Panc1 (cell line): ENCODE measurements around the gene GRIK4. TPM values are rescaled to one million over a fixed set of nuclear protein-coding genes. Genes with fewer than 3 reads are reported as not detected.
"Not testable (repeated sequence)": the region's sequence is repeated elsewhere in the genome, so short reads cannot be mapped to it uniquely, and the experiment has no call there.

ENCODE experiments used
- ATAC-seq: fragments of 200-7000 bp; cut with Tn5 transposase; 2 replicates; pipeline ENCODE4 v1.9.1; 2020; ENCODE audit warnings: mild to moderate bottlenecking, moderate library complexity
- BruUV-seq: library from RNA; stranded (reverse); fragments of 400-500 nt; replicated peaks from 2 replicates; lab custom pipeline; 2021; lab: Mats Ljungman, UMichigan
- CTCF ChIA-PET: fragments of 300-600 bp; sonication (Branson Sonifier 250); formaldehyde crosslinking; loops from one replicate; lab custom pipeline; 2022; ENCODE audit warnings: antibody characterized with exemption; lab: Charles Lee
- POLR2A ChIA-PET: fragments of 300-600 bp; sonication (Branson Sonifier 250); formaldehyde crosslinking; loops from one replicate; lab custom pipeline; 2022; ENCODE audit warnings: antibody characterized with exemption; lab: Charles Lee
- DNase-seq: peaks from one replicate; pipeline ENCODE4 v3.0.0-alpha.2; 2010; ENCODE audit warnings: low read depth, low spot score
- H3K27ac ChIP-seq: 2 replicates; pipeline ENCODE4 v1.5.1; 2011; ENCODE audit warnings: mild to moderate bottlenecking, low read length, inconsistent platforms
- H3K27me3 ChIP-seq: fragments of 200-500 bp; sonication (Bioruptor generic); 2 replicates; pipeline ENCODE4 v1.6.0; 2014; ENCODE audit warnings: low read length, inconsistent platforms; ENCODE audit not compliant: control insufficient read depth, insufficient read depth
- H3K36me3 ChIP-seq: fragments of 200-500 bp; sonication (Bioruptor generic); 2 replicates; pipeline ENCODE4 v1.5.1; 2014; ENCODE audit warnings: inconsistent platforms, mild to moderate bottlenecking, low read length, moderate library complexity; ENCODE audit not compliant: control insufficient read depth, insufficient read depth
- H3K4me1 ChIP-seq: 2 replicates; pipeline ENCODE4 v1.5.1; 2011; ENCODE audit warnings: inconsistent platforms, mild to moderate bottlenecking, low read length, moderate library complexity; ENCODE audit not compliant: control insufficient read depth, insufficient read depth
- H3K4me3 ChIP-seq, 2 experiments: 2 replicates each; pipeline ENCODE4 v1.5.1; 2011 to 2012; ENCODE audit warnings: low read depth in 2 of 2, low read length in 2 of 2, mild to moderate bottlenecking in 2 of 2, inconsistent platforms in 1 of 2, moderate library complexity in 1 of 2
- H3K9me3 ChIP-seq: fragments of 200-500 bp; sonication (Bioruptor generic); 2 replicates; pipeline ENCODE4 v1.5.1; 2014; ENCODE audit warnings: low read depth, mild to moderate bottlenecking, inconsistent platforms, low read length, moderate library complexity; ENCODE audit not compliant: control insufficient read depth, insufficient read depth
- CTCF ChIP-seq: fragments of 450-650 bp; IDR thresholded peaks from 2 replicates; pipeline ENCODE4 v1.5.1; 2017; ENCODE audit warnings: mild to moderate bottlenecking
- POLR2AphosphoS5 ChIP-seq: IDR thresholded peaks from 2 replicates; pipeline ENCODE4 v1.6.1; 2012; ENCODE audit warnings: mild to moderate bottlenecking, low read depth, low read length, moderate library complexity
- REST ChIP-seq, 2 experiments: IDR thresholded peaks; 2 replicates each; pipeline ENCODE4 v1.6.1; 2011 to 2012; ENCODE audit warnings: low read depth in 2 of 2, control low read depth in 1 of 2, low read length in 1 of 2, mild to moderate bottlenecking in 1 of 2, moderate library complexity in 1 of 2; ENCODE audit not compliant: insufficient read depth in 1 of 2
- SIN3A ChIP-seq: IDR thresholded peaks from 2 replicates; pipeline ENCODE4 v1.6.1; 2012; ENCODE audit warnings: low read depth, mild to moderate bottlenecking, low read length, moderate library complexity, borderline replicate concordance; ENCODE audit not compliant: insufficient read depth
- TCF7L2 ChIP-seq: IDR thresholded peaks from 2 replicates; pipeline ENCODE4 v1.6.1; 2011; ENCODE audit warnings: mild to moderate bottlenecking, low read depth, low read length, inconsistent platforms
- in situ Hi-C: cut with HindIII; loops from 2 replicates; pipeline ENCODE4 v1.10.0; 2016; ENCODE audit warnings: low sequenced_read_pairs, low pct_unique_long_range_greater_than_20kb
- intact Hi-C: fragments of 100-400 bp; cut with micrococcal nuclease; formaldehyde crosslinking; loops from one replicate; pipeline ENCODE4 v1.10.0; 2022; ENCODE audit not compliant: unreplicated experiment
- total RNA-seq: library from RNA; stranded (reverse); gene quantifications from one replicate; pipeline ENCODE4 v1.2.1, GENCODE V29; 2021; ENCODE audit not compliant: unreplicated experiment

The GRIK4 gene
- total RNA-seq, 1 experiment from 2014 or later: 0.62 TPM

GRCh38 chr11:120579611-120580031, 68.1 kb downstream of the GRIK4 start:
- TF ChIP-seq SIN3A (no peak), CTCF (no peak), REST (IDR thresholded peaks at IDR 0.05; ENCODE audit: insufficient read depth in 1 of 2, low read depth in 2 of 2, low read length in 1 of 2) (no peak), TCF7L2 (no peak), POLR2AphosphoS5 (no peak)
- no peaks in the 10 kb centered on the region for H3K4me1 ChIP-seq
- H3K27me3 ChIP-seq: peaks cover 7% of the 10 kb centered on the region; the same call in 1 of the 2 replicates
- ChIA-PET CTCF (no interaction called here), POLR2A (no interaction called here)
- H3K27ac ChIP-seq: no peak overlapping the region
- DNase-seq (no peak), ATAC-seq (peak; percentile 45; the same call in 1 of the 2 replicates)
- intact Hi-C loops (no loop called here), in situ Hi-C loops (no loop called here)
- no peaks in the 10 kb centered on the region for H3K9me3 ChIP-seq
- H3K4me3 ChIP-seq: no peak overlapping the region
- BruUV-seq: no TSS peak
- no peaks in the 10 kb centered on the region for H3K36me3 ChIP-seq

GRCh38 chr11:120581313-120581712, 69.8 kb downstream of the GRIK4 start:
- BruUV-seq: no TSS peak
- Histone ChIP-seq H3K27me3 (peaks cover 5% of the 10 kb centered on the region; the same call in 1 of the 2 replicates), H3K27ac (no peak overlapping the region), H3K4me1 (no peaks in the 10 kb centered on the region), H3K9me3 (no peaks in the 10 kb centered on the region), H3K36me3 (no peaks in the 10 kb centered on the region), H3K4me3 (no peak overlapping the region)
- no peak for TF ChIP-seq SIN3A
- no peak for TF ChIP-seq REST (IDR thresholded peaks at IDR 0.05; ENCODE audit: insufficient read depth in 1 of 2, low read depth in 2 of 2, low read length in 1 of 2)
- no peak for TF ChIP-seq POLR2AphosphoS5
- no peak for TF ChIP-seq TCF7L2
- no peak for TF ChIP-seq CTCF
- in situ Hi-C loops: no loop called here
- ChIA-PET CTCF (no interaction called here), POLR2A (no interaction called here)
- intact Hi-C loops: no loop called here
- DNase-seq (no peak), ATAC-seq (no peak)

GRCh38 chr11:120582535-120582934, 71.0 kb downstream of the GRIK4 start:
- not testable (repeated sequence) for H3K27me3 ChIP-seq

More at GRCh38 chr11:120582535-120582934, 71.0 kb downstream of the GRIK4 start:
- DNase-seq, in situ Hi-C loops, intact Hi-C loops, BruUV-seq, H3K9me3 ChIP-seq, POLR2A ChIA-PET, ATAC-seq, H3K4me3 ChIP-seq, H3K4me1 ChIP-seq, H3K27ac ChIP-seq, CTCF ChIA-PET, H3K36me3 ChIP-seq: not testable (repeated sequence)
